HEK293 (cell line): ENCODE measurements around the gene PLCH2.

ENCODE experiments used
- CTCF ChIA-PET: fragments of 350-600 bp; formaldehyde crosslinking; extraction: SDS; loops from one replicate; lab custom pipeline; 2021; ENCODE audit warnings: antibody characterized with exemption; lab: Yijun Ruan, JAX
- POLR2A ChIA-PET: fragments of 300-600 bp; formaldehyde crosslinking; extraction: SDS; loops from one replicate; lab custom pipeline; 2020; ENCODE audit warnings: antibody characterized with exemption, inconsistent platforms; lab: Yijun Ruan, JAX
- H3K27ac ChIP-seq: fragments of 200-500 bp; sonication (Bioruptor generic); 2 replicates; pipeline ENCODE4 v1.5.1; 2014; ENCODE audit warnings: low read depth, low read length, control low read depth, inconsistent platforms; ENCODE audit errors: extremely low read depth
- H3K36me3 ChIP-seq, 2 experiments: fragments of 200-500 bp in 1 of 2; sonication (Bioruptor generic) in 1 of 2; 1 replicate in 1 of 2; 2 replicates in 1 of 2; pipeline ENCODE4 v1.5.1; 2014 to 2017; ENCODE audit warnings: inconsistent platforms in 2 of 2, low read length in 2 of 2; ENCODE audit not compliant: control insufficient read depth in 2 of 2, insufficient read depth in 1 of 2
- H3K4me1 ChIP-seq: fragments of 200-500 bp; sonication (Bioruptor generic); 2 replicates; pipeline ENCODE4 v1.5.1; 2014; ENCODE audit warnings: mild to moderate bottlenecking, low read length, inconsistent platforms; ENCODE audit not compliant: control insufficient read depth, insufficient read depth
- H3K4me3 ChIP-seq: 2 replicates; pipeline ENCODE4 v1.5.1; 2011; ENCODE audit warnings: low read depth, mild to moderate bottlenecking, control low read depth, low read length, moderate library complexity
- H3K9me3 ChIP-seq: fragments of 200-500 bp; sonication (Bioruptor generic); 2 replicates; pipeline ENCODE4 v1.5.1; 2014; ENCODE audit warnings: low read depth, low read length, inconsistent platforms; ENCODE audit not compliant: control insufficient read depth, insufficient read depth
- CTCF ChIP-seq: fragments of 450-650 bp; formaldehyde crosslinking; IDR thresholded peaks from 2 replicates; pipeline ENCODE4 v1.5.1; 2016; ENCODE audit warnings: missing biosample characterization, missing genetic modification characterization
- ELK4 ChIP-seq: IDR thresholded peaks from 2 replicates; pipeline ENCODE4 v1.6.1; 2011; ENCODE audit warnings: mild to moderate bottlenecking, low read depth, low read length, borderline replicate concordance
- GLI2 ChIP-seq: fragments of 450-650 bp; formaldehyde crosslinking; IDR thresholded peaks from 2 replicates; pipeline ENCODE4; 2017; ENCODE audit warnings: missing biosample characterization, missing genetic modification characterization, low read depth, borderline replicate concordance
- OSR2 ChIP-seq: fragments of 450-650 bp; formaldehyde crosslinking; IDR thresholded peaks from 2 replicates; pipeline ENCODE4 v1.5.1; 2016; ENCODE audit warnings: missing biosample characterization, missing genetic modification characterization
- SP3 ChIP-seq: fragments of 450-650 bp; formaldehyde crosslinking; IDR thresholded peaks from 2 replicates; pipeline ENCODE4 v1.5.1; 2016; ENCODE audit warnings: missing biosample characterization, missing genetic modification characterization
- SP7 ChIP-seq: fragments of 450-650 bp; formaldehyde crosslinking; IDR thresholded peaks from 2 replicates; pipeline ENCODE4 v1.5.1; 2016; ENCODE audit warnings: missing biosample characterization, missing genetic modification characterization
- TRIM28 ChIP-seq: IDR thresholded peaks from 2 replicates; pipeline ENCODE4 v1.6.1; 2011; ENCODE audit warnings: low read length, control low read depth, borderline replicate concordance
- ZFHX2 ChIP-seq: fragments of 450-650 bp; formaldehyde crosslinking; conservative IDR thresholded peaks from 2 replicates; pipeline ENCODE4 v1.5.1; 2016; ENCODE audit warnings: missing biosample characterization, missing genetic modification characterization
- ZNF114 ChIP-seq: fragments of 450-650 bp; formaldehyde crosslinking; IDR thresholded peaks from 2 replicates; pipeline ENCODE4 v1.5.0; 2017; ENCODE audit warnings: missing biosample characterization, missing genetic modification characterization
- ZNF121 ChIP-seq: fragments of 450-650 bp; formaldehyde crosslinking; IDR thresholded peaks from 2 replicates; pipeline ENCODE4 v1.5.1; 2016; ENCODE audit warnings: missing biosample characterization, missing genetic modification characterization
- ZNF133 ChIP-seq: fragments of 450-650 bp; formaldehyde crosslinking; IDR thresholded peaks from 2 replicates; pipeline ENCODE4 v1.5.1; 2016; ENCODE audit warnings: missing biosample characterization, missing genetic modification characterization
- ZNF148 ChIP-seq: fragments of 450-650 bp; formaldehyde crosslinking; IDR thresholded peaks from 2 replicates; pipeline ENCODE4 v1.5.0; 2017; ENCODE audit warnings: missing biosample characterization, missing genetic modification characterization, borderline replicate concordance
- ZNF202 ChIP-seq: fragments of 450-650 bp; formaldehyde crosslinking; IDR thresholded peaks from 2 replicates; pipeline ENCODE4 v1.5.1; 2016; ENCODE audit warnings: missing biosample characterization, missing genetic modification characterization, borderline replicate concordance
- ZNF473 ChIP-seq: fragments of 450-650 bp; formaldehyde crosslinking; IDR thresholded peaks from 2 replicates; pipeline ENCODE4 v1.5.1; 2017; ENCODE audit warnings: missing biosample characterization, missing genetic modification characterization
- ZNF660 ChIP-seq: fragments of 450-650 bp; IDR thresholded peaks from 2 replicates; pipeline ENCODE4 v1.5.1; 2018; ENCODE audit warnings: missing biosample characterization, mild to moderate bottlenecking, missing genetic modification characterization
- TF ChIP-seq, protein P1 (sequence below): fragments of 450-650 bp; formaldehyde crosslinking; IDR thresholded peaks from 2 replicates; pipeline ENCODE4 v1.5.1; 2016; ENCODE audit warnings: missing biosample characterization, missing genetic modification characterization
- TF ChIP-seq, protein P2 (sequence below): fragments of 450-650 bp; formaldehyde crosslinking; IDR thresholded peaks from 2 replicates; pipeline ENCODE4 v1.5.1; 2016; ENCODE audit warnings: missing biosample characterization, missing genetic modification characterization
- TF ChIP-seq, protein P3 (sequence below): sonication (generic); formaldehyde crosslinking; IDR thresholded peaks from 2 replicates; pipeline ENCODE4 v1.8.1; 2022; ENCODE audit warnings: mild to moderate bottlenecking, moderate library complexity, missing genetic modification reagents

Gene PLCH2

DNA sequence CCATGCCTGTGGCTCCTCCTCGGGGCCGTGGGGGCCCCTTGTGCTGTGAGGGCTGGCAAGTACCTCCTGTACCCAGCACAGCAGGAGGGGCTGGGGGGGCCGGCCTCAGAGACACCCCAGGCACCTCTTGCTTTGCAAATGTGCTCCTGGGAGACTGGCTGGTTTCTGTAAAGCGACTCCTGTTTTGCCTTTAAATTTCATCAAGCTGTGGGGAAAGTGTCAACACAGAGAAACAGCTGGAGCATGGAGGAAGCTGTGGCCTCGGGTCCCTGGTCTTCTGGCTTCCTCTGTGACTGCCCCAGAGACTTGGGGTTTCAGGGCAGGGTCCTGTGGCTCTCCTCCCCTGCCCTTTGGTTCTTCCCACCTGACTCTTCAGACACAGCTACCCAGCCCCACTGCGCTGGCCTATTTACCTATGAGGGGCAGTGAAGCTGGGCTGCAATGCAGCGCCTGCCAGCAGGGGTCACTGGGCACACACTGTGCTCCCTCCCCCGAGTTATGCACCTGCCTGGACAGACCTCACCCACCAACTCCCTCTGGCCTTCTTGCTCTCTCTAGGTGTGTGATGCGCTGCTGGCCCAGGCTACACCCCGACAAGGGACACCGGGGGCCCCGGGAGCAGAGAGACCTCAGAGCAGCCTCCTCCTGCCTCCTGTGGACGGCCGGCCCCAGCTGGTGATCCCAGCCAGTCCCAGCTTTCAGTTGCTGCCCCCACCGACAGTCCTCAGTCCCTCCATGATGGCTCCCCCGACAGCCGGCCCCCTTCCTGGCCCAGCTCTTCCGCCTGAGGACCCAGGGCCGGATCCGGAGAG is 46.1 kb upstream of the PLCH2 start:
- Histone ChIP-seq H3K4me1 (no peaks in the 10 kb centered on the region), H3K4me3 (no peak overlapping the region), H3K27ac (no peak overlapping the region), H3K36me3 (no peaks in the 10 kb centered on the region), H3K9me3 (no peaks in the 10 kb centered on the region)
- TF ChIP-seq ZNF121 (tag by site-specific recombination) (no peak), TRIM28 (peak; percentile 54; the same call in 1 of the 2 replicates), CTCF (peak; percentile 28; the same call in 1 of the 2 replicates), GLI2 (tag by site-specific recombination) (no peak)
- TF ChIP-seq, protein P1, sequence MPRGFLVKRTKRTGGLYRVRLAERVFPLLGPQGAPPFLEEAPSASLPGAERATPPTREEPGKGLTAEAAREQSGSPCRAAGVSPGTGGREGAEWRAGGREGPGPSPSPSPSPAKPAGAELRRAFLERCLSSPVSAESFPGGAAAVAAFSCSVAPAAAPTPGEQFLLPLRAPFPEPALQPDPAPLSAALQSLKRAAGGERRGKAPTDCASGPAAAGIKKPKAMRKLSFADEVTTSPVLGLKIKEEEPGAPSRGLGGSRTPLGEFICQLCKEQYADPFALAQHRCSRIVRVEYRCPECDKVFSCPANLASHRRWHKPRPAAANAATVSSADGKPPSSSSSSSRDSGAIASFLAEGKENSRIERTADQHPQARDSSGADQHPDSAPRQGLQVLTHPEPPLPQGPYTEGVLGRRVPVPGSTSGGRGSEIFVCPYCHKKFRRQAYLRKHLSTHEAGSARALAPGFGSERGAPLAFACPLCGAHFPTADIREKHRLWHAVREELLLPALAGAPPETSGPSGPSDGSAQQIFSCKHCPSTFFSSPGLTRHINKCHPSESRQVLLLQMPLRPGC = no peak
- ChIA-PET POLR2A (no interaction called here), CTCF (interaction anchor here (0.7 to 1.8 kb wide), 4 partner anchors 9 to 118 kb away, joined by 3 to 5 read pairs (median 3); no protein-coding TSS in a partner anchor)

GRCh38 chr1:2430592-2430973 is 45.5 kb upstream of the PLCH2 start:
- no peaks in the 10 kb centered on the region for H3K36me3 ChIP-seq
- no peak overlapping the region for H3K27ac ChIP-seq
- TF ChIP-seq ZFHX2 (tag by site-specific recombination) (peak; percentile 40; the same call in 1 of the 2 replicates), ZNF473 (tag by site-specific recombination) (no peak)
- CTCF ChIA-PET = interaction anchor here (0.5 to 1.8 kb wide), 4 partner anchors 9 to 85 kb away, joined by 3 to 5 read pairs (median 3); no protein-coding TSS in a partner anchor
- H3K9me3 ChIP-seq = no peaks in the 10 kb centered on the region
- POLR2A ChIA-PET = no interaction called here
- no peak overlapping the region for H3K4me3 ChIP-seq
- H3K4me1 ChIP-seq = no peaks in the 10 kb centered on the region

DNA sequence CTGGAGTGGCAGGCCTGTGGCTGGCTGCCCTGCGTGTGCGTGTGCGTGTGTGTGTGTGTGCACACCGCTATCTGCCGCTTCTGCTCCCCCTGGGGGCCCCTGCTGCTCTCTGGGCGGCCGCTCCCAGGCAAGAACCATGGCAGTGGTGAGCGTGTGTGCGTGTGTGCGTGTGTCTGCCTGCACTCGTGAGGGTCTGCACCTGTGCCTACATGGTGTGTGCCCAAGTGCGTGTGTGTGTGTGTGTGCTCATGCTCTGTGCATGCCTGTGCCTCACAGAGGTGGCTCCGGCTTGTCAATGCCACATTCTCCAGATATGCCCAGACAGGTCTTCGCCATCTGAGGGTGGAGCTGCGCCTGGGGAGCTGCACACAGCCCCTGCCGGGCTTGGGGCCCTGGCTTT is 45.0 kb upstream of the PLCH2 start:
- Histone ChIP-seq H3K27ac (no peak overlapping the region), H3K4me1 (no peaks in the 10 kb centered on the region), H3K9me3 (no peaks in the 10 kb centered on the region), H3K4me3 (no peak overlapping the region), H3K36me3 (no peaks in the 10 kb centered on the region)
- POLR2A ChIA-PET = interaction anchor here (1.2 kb wide), 1 partner anchor 95 kb away, joined by 4 read pairs; the partner anchor contains the start of gene PANK4
- CTCF ChIA-PET = interaction anchor here (0.5 to 1.8 kb wide), 4 partner anchors 10 to 85 kb away, joined by 3 to 5 read pairs (median 3); no protein-coding TSS in a partner anchor
- TF ChIP-seq ZNF660 (tag by site-specific recombination) (no peak), ELK4 (no peak), SP7 (no peak), SP3 (tag by site-specific recombination) (no peak), ZNF133 (tag by site-specific recombination) (no peak), ZNF202 (tag by site-specific recombination) (no peak), OSR2 (tag by site-specific recombination) (no peak), ZNF114 (no peak), ZNF148 (tag by site-specific recombination) (no peak)
- TF ChIP-seq, protein P2, sequence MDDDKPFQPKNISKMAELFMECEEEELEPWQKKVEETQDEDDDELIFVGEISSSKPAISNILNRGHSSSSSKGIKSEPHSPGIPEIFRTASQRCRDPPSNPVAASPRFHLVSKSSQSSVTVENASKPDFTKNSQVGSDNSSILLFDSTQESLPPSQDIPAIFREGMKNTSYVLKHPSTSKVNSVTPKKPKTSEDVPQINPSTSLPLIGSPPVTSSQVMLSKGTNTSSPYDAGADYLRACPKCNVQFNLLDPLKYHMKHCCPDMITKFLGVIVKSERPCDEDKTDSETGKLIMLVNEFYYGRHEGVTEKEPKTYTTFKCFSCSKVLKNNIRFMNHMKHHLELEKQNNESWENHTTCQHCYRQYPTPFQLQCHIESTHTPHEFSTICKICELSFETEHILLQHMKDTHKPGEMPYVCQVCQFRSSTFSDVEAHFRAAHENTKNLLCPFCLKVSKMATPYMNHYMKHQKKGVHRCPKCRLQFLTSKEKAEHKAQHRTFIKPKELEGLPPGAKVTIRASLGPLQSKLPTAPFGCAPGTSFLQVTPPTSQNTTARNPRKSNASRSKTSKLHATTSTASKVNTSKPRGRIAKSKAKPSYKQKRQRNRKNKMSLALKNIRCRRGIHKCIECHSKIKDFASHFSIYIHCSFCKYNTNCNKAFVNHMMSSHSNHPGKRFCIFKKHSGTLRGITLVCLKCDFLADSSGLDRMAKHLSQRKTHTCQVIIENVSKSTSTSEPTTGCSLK (tag by site-specific recombination) = no peak
- TF ChIP-seq, protein P3, sequence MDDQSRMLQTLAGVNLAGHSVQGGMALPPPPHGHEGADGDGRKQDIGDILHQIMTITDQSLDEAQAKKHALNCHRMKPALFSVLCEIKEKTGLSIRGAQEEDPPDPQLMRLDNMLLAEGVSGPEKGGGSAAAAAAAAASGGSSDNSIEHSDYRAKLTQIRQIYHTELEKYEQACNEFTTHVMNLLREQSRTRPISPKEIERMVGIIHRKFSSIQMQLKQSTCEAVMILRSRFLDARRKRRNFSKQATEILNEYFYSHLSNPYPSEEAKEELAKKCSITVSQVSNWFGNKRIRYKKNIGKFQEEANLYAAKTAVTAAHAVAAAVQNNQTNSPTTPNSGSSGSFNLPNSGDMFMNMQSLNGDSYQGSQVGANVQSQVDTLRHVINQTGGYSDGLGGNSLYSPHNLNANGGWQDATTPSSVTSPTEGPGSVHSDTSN (CRISPR knock-in tag) = no peak
